Sigmoid colon (tissue), 4 donors: ENCODE measurements around the gene CAVIN3.

Source experiments
- POLR2A ChIP-seq, 2 donors: fragments of 450-650 bp; IDR thresholded peaks; one replicate each; pipeline ENCODE4 v1.6.1; 2016; ENCODE audit warnings: antibody characterized with exemption in 2 of 2, mild to moderate bottlenecking in 2 of 2, moderate library complexity in 2 of 2
- POLR2AphosphoS5 ChIP-seq, 4 donors: sonication (generic); formaldehyde crosslinking; IDR thresholded peaks; one replicate each; pipeline ENCODE4 v1.6.1; 2017; ENCODE audit warnings: antibody characterized with exemption in 4 of 4

DNA sequence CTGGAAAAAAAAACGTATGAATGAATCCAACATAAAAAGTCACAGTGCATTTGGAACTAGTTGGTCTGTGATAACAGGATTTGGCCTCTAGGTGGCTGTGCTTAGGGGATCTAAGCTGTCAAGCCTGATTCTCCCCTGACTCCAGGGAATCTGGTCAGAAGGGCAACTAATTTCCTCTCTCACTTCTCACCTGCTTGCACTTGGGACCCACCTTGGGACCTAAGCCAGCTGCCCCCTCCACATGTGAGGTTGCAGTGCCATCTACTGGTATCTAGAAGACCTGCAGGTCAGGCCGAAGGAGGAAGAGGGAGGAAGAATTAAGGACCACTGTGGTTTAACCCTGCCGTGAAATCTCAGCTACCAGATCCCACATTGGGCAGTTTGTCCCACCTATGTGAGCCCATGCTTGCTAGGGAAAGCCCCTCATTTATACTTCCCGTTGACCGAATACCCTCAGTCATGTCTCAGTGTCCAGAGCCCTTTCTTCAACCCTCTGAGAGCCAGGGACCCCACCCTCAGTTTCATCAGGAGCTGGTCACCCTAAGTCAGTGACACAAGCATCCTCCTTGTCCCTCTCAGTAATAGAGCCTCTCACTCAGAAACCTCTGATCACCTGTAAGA lies 33.2 kb upstream of the CAVIN3 start:
- TF ChIP-seq POLR2AphosphoS5 (IDR thresholded peaks at IDR 0.05) (peak in 2 of 4 donors; percentile 62 to 69), POLR2A (IDR thresholded peaks at IDR 0.05) (no peak)
